HepG2 (cell line): Measurements from ENCODE around the gene KIAA0930. TPM values are rescaled to one million over a fixed set of nuclear protein-coding genes. Genes with fewer than 3 reads are reported as not detected.

Experiments
- ATAC-seq: fragments of 200-7000 bp; cut with Tn5 transposase; 3 replicates; pipeline ENCODE4 v1.9.1; 2020; ENCODE audit warnings: mild to moderate bottlenecking, moderate library complexity
- BruUV-seq: library from RNA; stranded (reverse); fragments of 400-500 nt; replicated peaks from 2 replicates; lab custom pipeline; 2021; lab: Mats Ljungman, UMichigan
- CTCF ChIA-PET: fragments of 300-600 bp; formaldehyde crosslinking; extraction: SDS; loops from one replicate; lab custom pipeline; 2021; ENCODE audit warnings: low total read pairs, inconsistent platforms, low intra/inter-chr PET ratio; lab: Yijun Ruan, JAX
- POLR2A ChIA-PET: fragments of 350-600 bp; sonication (Branson Sonifier 250); formaldehyde crosslinking; loops from one replicate; lab custom pipeline; 2020; ENCODE audit warnings: antibody characterized with exemption, inconsistent platforms; lab: Yijun Ruan, JAX
- DNase-seq: peaks from one replicate; pipeline ENCODE4 v3.0.0-alpha.2; 2015; ENCODE audit warnings: low spot score
- FAIRE-seq: peaks from 3 replicates; lab custom pipeline; 2011; peaks lifted over from hg19 to GRCh38; lab: Jason Lieb, UNC
- H2AFZ ChIP-seq: one replicate; pipeline ENCODE4 v1.6.1; 2011; ENCODE audit warnings: low read length, inconsistent platforms
- H3K27ac ChIP-seq: fragments of 300-600 bp; 3 replicates; pipeline ENCODE4 v1.8.0; 2011; ENCODE audit warnings: mixed run types, mild to moderate bottlenecking, mixed read lengths, low read length, inconsistent platforms; ENCODE audit not compliant: insufficient read depth; ENCODE audit errors: extremely low read length
- H3K27me3 ChIP-seq, 2 experiments: fragments of 200-600 bp in 1 of 2; 2 replicates in 1 of 2; 3 replicates in 1 of 2; pipeline versions ENCODE4 v1.6.0 to v1.8.0; 2011; ENCODE audit warnings: low read length in 2 of 2, mild to moderate bottlenecking in 2 of 2, moderate library complexity in 2 of 2, inconsistent platforms in 1 of 2; ENCODE audit not compliant: insufficient read depth in 2 of 2, control insufficient read depth in 1 of 2
- H3K36me3 ChIP-seq, 2 experiments: fragments of 200-600 bp in 1 of 2; replicated peaks in 1 of 2; 2 replicates in 1 of 2; 3 replicates in 1 of 2; pipeline versions ENCODE4 v1.5.1 to v1.8.0; 2011; ENCODE audit warnings: low read length in 2 of 2, inconsistent platforms in 1 of 2; ENCODE audit not compliant: insufficient read depth in 2 of 2, control insufficient read depth in 1 of 2
- H3K4me1 ChIP-seq: 2 replicates; pipeline ENCODE4 v1.5.1; 2012; ENCODE audit warnings: low read length, inconsistent platforms; ENCODE audit not compliant: insufficient read depth
- H3K4me2 ChIP-seq: 2 replicates; pipeline ENCODE4 v1.6.0; 2011; ENCODE audit warnings: low read depth, low read length, inconsistent platforms
- H3K4me3 ChIP-seq, 3 experiments: fragments of 200-600 bp in 1 of 3; sonication (generic), shearing (Covaris generic) in 1 of 3; replicated peaks in 1 of 3; 2 replicates each; pipeline ENCODE4 v1.5.1; 2011 to 2016; ENCODE audit warnings: low read length in 3 of 3, inconsistent platforms in 2 of 3, low read depth in 2 of 3, mild to moderate bottlenecking in 2 of 3, control low read depth in 1 of 3, mixed read lengths in 1 of 3; ENCODE audit not compliant: insufficient read depth in 1 of 3
- H3K79me2 ChIP-seq: one replicate; pipeline ENCODE4 v1.6.1; 2011; ENCODE audit warnings: low read length, inconsistent platforms; ENCODE audit not compliant: insufficient read depth
- H3K9ac ChIP-seq: 2 replicates; pipeline ENCODE4 v1.6.0; 2011; ENCODE audit warnings: mild to moderate bottlenecking, low read depth, low read length, inconsistent platforms; ENCODE audit not compliant: insufficient read depth
- H3K9me3 ChIP-seq: 2 replicates; pipeline ENCODE4 v1.5.1; 2012; ENCODE audit warnings: mild to moderate bottlenecking, low read length
- H4K20me1 ChIP-seq: 2 replicates; pipeline ENCODE4 v1.6.0; 2011; ENCODE audit warnings: inconsistent platforms, mild to moderate bottlenecking, low read length, moderate library complexity; ENCODE audit not compliant: insufficient read depth
- E2F1 ChIP-seq: sonication (generic); formaldehyde crosslinking; IDR thresholded peaks from 2 replicates; pipeline ENCODE4 v1.5.0; 2020; ENCODE audit warnings: missing genetic modification reagents
- NR0B2 ChIP-seq: sonication (generic); formaldehyde crosslinking; IDR thresholded peaks from 2 replicates; pipeline ENCODE4 v1.4.0; 2020; ENCODE audit warnings: mild to moderate bottlenecking, missing genetic modification reagents
- ZBTB33 ChIP-seq: sonication (generic); formaldehyde crosslinking; IDR thresholded peaks from 2 replicates; pipeline ENCODE4 v1.4.0; 2020; ENCODE audit warnings: missing genetic modification reagents
- ZBTB38 ChIP-seq: sonication (generic); formaldehyde crosslinking; IDR thresholded peaks from 2 replicates; pipeline ENCODE4 v1.5.1; 2020; ENCODE audit warnings: mild to moderate bottlenecking, missing genetic modification reagents
- ZBTB4 ChIP-seq: sonication (generic); formaldehyde crosslinking; IDR thresholded peaks from 2 replicates; pipeline ENCODE4 v1.4.0; 2020; ENCODE audit warnings: missing genetic modification reagents, mild to moderate bottlenecking, borderline replicate concordance
- ZNF101 ChIP-seq: sonication (generic); formaldehyde crosslinking; IDR thresholded peaks from 2 replicates; pipeline ENCODE4 v1.4.0; 2020; ENCODE audit warnings: mild to moderate bottlenecking, low read depth, missing genetic modification reagents, borderline replicate concordance
- ZNF264 ChIP-seq: sonication (generic); formaldehyde crosslinking; IDR thresholded peaks from 2 replicates; pipeline ENCODE4 v1.4.0; 2020; ENCODE audit warnings: missing genetic modification reagents
- ZNF687 ChIP-seq: sonication (generic); formaldehyde crosslinking; IDR thresholded peaks from 2 replicates; pipeline ENCODE4 v1.5.1; 2020; ENCODE audit warnings: mild to moderate bottlenecking, missing genetic modification reagents, moderate library complexity
- ZNF891 ChIP-seq: sonication (generic); formaldehyde crosslinking; IDR thresholded peaks from 2 replicates; pipeline ENCODE4 v1.5.0; 2020; ENCODE audit warnings: mild to moderate bottlenecking, missing genetic modification reagents
- WGBS: methylation state at CpG from one replicate; pipeline ENCODE4 v1.1.6; 2017; ENCODE audit warnings: low lambda C conversion rate; 5-methylcytosine and 5-hydroxymethylcytosine counted together
- in situ Hi-C: cut with HindIII; loops from 2 replicates; pipeline ENCODE4 v1.10.0; 2017; ENCODE audit warnings: low pct_unique_long_range_greater_than_20kb; ENCODE audit not compliant: extremely low pct_ligation_motif_present
- intact Hi-C: fragments of 100-400 bp; cut with micrococcal nuclease; formaldehyde crosslinking; loops from one replicate; pipeline ENCODE4 v1.10.0; 2022; ENCODE audit not compliant: unreplicated experiment
- polyA plus RNA-seq, 8 experiments: library from polyadenylated mRNA; depleted of rRNA in 3 of 8; stranded (reverse) in 7 of 8; unstranded in 1 of 8; fragments of >200 nt; fragmentation: Illumina TruSeq in 4 of 8; extraction: Trizol in 4 of 8; gene quantifications; 2 replicates each; pipeline versions ENCODE4 v1.2.1 to v1.2.3, GENCODE V29; 2011 to 2016; ENCODE audit warnings: low read depth in 4 of 8, missing spikeins in 1 of 8, mixed read lengths in 1 of 8; ENCODE audit not compliant: insufficient read depth in 1 of 8
- total RNA-seq, 5 experiments: library from RNA; depleted of rRNA; stranded (reverse); fragments of >200 nt; fragmentation: Illumina TruSeq; extraction: Trizol; gene quantifications; 2 replicates each; pipeline ENCODE4 v1.2.3, GENCODE V29; 2016; ENCODE audit warnings: low read depth in 1 of 5

KIAA0930 gene
- total and polyA plus RNA-seq, 2 of the 13 experiments (the other 11 are each of a cell fraction or from before 2014, with no cell fraction given): 27.0 to 38.2 TPM

GRCh38 chr22:45233827-45234226 lies 6.9 kb downstream of the KIAA0930 start:
- CTCF ChIA-PET: interaction anchor here (0.6 kb wide), 1 partner anchor 45 kb away, joined by 3 read pairs; no protein-coding TSS in a partner anchor
- POLR2A ChIA-PET: interaction anchor here (1.8 kb wide), 1 partner anchor 12 kb away, joined by 9 read pairs; no protein-coding TSS in a partner anchor
- Histone ChIP-seq H2AFZ (no peak overlapping the region), H3K9ac (peak overlapping the region; percentile 19; the same call in 1 of the 2 replicates), H3K79me2 (peaks cover 18% of the 10 kb centered on the region), H3K4me2 (peak overlapping the region; percentile 36; the same call in 1 of the 2 replicates), H3K27ac (peak overlapping the region; percentile 33), H3K4me1 (peaks cover 55% of the 10 kb centered on the region), H3K36me3 (peaks cover 3 to 5% of the 10 kb centered on the region in 2 experiments; a peak in 3 of 5 replicates), H3K4me3 (peak overlapping the region in 1 of 3 experiments; percentile 7; a peak in 1 of 6 replicates), H3K27me3 (no peaks in the 10 kb centered on the region), H3K9me3 (no peaks in the 10 kb centered on the region), H4K20me1 (peaks cover 6% of the 10 kb centered on the region; the same call in 1 of the 2 replicates)
- peak; percentile 34 for ATAC-seq
- BruUV-seq: no TSS peak
- 56% methylated on average over 3 of the region's 10 CpGs for WGBS
- TF ChIP-seq ZNF264 (CRISPR knock-in tag): no peak
- TF ChIP-seq ZNF891 (CRISPR knock-in tag): no peak
- TF ChIP-seq ZBTB33 (CRISPR knock-in tag): peak; percentile 66; the same call in 1 of the 2 replicates
- TF ChIP-seq ZBTB38 (CRISPR knock-in tag): peak; percentile 78; the same call in 1 of the 2 replicates
- no peak for TF ChIP-seq E2F1 (CRISPR knock-in tag)
- no peak for TF ChIP-seq NR0B2 (CRISPR knock-in tag)
- no peak for TF ChIP-seq ZBTB4
- TF ChIP-seq ZNF687 (CRISPR knock-in tag): peak; percentile 47; the same call in 1 of the 2 replicates
- no peak for TF ChIP-seq ZNF101 (CRISPR knock-in tag)
- in situ Hi-C loops (no loop called here), intact Hi-C loops (no loop called here)
- no peak for FAIRE-seq
- no peak for DNase-seq
